ENCODE results near the gene CENPB.

The CENPB gene

DNA sequence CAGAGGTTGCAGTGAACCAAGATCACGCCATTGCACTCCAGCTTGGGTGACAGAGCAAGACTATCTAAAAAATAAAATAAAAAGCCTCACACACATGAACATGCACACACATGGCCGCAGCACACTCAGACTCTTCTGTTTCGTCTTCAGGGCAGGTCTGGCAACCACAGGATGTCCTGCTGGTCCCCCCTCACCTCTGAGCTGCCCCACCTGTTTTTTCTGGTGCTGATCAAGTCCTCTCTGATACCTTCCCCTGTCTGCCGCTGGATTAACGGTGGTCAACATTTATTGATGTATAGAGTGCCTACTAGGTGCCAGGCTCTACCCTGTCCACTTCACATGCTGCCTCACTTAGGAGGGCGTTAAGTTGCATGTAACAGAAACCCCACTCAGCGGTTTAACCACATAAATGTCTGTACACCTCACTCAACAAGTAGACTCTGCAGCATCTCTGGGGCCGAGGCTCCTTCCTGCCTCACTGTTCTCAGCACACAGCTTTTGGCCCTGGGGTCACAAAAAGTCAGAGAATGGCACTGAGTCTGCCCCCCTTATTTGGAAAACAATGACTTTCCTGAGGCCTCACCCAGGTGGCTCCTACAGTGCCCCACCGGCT, 29.3 kb upstream of the CENPB start:
- Mint-ChIP-seq H3K27me3 (peaks cover 4 to 5% of the 10 kb centered on the region in 2 donors), H3K27ac (no peak overlapping the region), H3K36me3 (no peaks in the 10 kb centered on the region), H3K9me3 (no peaks in the 10 kb centered on the region), H3K4me3 (no peak overlapping the region), H3K4me1 (peaks cover 19 to 38% of the 10 kb centered on the region in 2 donors)
- no peak for DNase-seq
- ATAC-seq (replicated peaks) = no peak

DNA sequence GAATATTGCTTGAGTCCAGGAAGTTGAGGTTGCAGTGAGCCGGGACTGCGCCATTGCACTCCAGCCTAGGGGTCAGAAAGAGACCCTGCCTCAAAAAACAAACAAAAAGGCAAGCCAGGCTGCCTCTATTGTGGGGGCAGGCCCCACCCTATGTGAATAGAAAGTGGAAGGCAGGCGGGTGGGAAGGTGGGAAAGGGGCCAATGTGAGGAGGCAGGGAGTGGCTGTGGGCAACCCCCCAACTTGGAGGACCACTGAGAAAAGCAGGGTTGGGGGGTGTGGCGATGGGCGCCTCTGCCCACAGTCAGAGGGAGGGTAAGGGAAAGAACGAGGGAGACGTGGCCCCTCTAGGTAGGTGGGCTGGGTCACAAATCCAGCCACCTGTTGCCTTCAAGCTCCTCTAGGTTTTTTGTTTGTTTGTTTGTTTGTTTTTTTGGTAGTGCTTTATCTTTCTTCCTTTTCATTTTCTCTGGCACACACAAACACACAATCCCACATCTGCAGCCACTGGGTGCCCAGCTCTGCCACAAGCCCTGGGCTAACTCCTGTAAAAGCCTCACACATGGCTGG, 28.5 kb upstream of the CENPB start:
- Mint-ChIP-seq H3K27ac (no peak overlapping the region), H3K9me3 (no peaks in the 10 kb centered on the region), H3K4me1 (peaks cover 19 to 35% of the 10 kb centered on the region in 2 donors), H3K4me3 (no peak overlapping the region), H3K36me3 (no peaks in the 10 kb centered on the region), H3K27me3 (peaks cover 4 to 5% of the 10 kb centered on the region in 2 donors)
- ATAC-seq (replicated peaks) (no peak), DNase-seq (no peak)

DNA sequence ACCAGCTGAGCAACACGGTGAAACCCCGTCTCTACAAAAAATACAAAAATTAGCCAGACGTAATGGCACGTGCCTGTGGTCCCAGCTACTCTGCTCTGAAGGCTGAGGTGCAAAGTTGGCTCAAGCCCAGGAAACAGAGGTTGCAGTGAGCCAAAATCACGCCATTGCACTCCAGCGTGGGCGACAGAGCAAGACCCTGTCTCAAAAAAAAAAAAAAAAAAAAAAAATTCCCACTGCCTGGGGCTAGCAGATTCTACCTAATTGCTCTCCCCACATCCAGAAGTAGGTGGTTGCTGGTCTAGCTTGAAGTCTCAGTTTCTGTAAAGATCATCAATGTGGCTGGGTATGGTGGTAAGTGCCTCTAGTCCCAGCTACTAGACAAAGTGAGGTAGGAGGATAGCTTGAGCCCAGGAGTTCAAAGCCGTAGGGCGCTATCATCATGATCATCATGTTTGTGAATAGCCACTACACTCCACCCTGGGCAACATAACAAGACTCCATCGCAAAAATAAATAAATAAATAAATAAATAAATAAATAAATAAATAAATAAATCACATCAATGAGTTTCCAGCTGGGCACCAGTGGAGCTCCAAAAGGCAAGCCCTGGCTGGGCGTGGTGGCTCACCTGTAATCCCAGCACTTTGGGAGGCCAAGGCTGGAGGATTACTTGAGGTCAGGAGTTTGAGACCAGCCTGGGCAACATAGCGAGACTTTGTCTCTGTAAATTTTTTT, 27.5 kb upstream of the CENPB start:
- H3K4me3 Mint-ChIP-seq = no peak overlapping the region
- no peaks in the 10 kb centered on the region for H3K9me3 Mint-ChIP-seq
- H3K4me1 Mint-ChIP-seq = peaks cover 19 to 25% of the 10 kb centered on the region in 2 donors
- no peak overlapping the region for H3K27ac Mint-ChIP-seq
- no peaks in the 10 kb centered on the region for H3K36me3 Mint-ChIP-seq
- no peak for DNase-seq
- no peak for ATAC-seq (replicated peaks)
- peaks cover 4 to 5% of the 10 kb centered on the region in 2 donors for H3K27me3 Mint-ChIP-seq

DNA sequence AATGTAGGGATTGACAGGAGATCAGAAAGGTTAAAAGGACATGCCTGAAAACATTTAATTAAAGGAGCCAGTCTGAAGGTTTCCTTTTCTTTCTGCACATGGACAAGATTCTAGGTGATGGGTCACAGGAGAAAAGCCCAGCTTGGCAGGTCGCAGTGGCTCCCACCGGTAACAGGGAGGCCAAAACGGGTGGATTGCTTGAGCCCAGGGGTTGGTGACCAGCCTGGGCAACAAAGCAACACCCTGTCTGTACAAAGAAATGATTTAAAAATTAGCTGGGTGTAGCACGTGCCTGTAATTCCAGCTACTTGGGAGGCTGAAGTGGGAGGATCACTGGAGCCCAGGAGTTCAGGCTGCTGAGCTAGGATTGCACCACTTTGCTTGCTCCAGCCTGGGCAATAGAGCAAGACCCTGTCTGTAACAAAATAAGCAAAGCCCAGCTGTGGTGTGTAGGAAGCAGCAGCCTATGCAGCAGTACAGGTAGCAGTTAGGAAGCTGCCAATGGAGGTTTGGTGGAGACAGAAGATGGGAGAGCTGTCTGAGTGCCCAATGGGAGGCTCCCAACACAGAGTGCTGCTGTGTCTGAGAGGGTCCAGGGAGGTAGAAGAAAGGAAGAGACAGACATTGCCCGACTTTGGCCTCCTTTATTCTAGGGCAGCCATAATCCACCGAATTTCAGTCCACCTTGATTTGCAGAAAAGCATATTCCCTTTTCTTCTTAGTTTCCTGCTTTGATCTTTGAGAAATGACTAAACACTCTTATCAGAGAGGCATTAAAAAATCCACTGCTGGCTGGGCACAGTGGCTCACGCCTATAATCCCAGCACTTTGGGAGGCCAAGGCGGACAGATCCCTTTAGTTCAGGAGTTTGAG, 26.7 kb upstream of the CENPB start:
- peaks cover 4 to 5% of the 10 kb centered on the region in 2 donors for H3K27me3 Mint-ChIP-seq
- H3K27ac Mint-ChIP-seq = no peak overlapping the region
- peaks cover 15 to 17% of the 10 kb centered on the region in 2 donors for H3K4me1 Mint-ChIP-seq
- no peaks in the 10 kb centered on the region for H3K9me3 Mint-ChIP-seq
- DNase-seq = no peak
- ATAC-seq (replicated peaks) = no peak
- H3K36me3 Mint-ChIP-seq = no peaks in the 10 kb centered on the region
- H3K4me3 Mint-ChIP-seq = no peak overlapping the region

DNA sequence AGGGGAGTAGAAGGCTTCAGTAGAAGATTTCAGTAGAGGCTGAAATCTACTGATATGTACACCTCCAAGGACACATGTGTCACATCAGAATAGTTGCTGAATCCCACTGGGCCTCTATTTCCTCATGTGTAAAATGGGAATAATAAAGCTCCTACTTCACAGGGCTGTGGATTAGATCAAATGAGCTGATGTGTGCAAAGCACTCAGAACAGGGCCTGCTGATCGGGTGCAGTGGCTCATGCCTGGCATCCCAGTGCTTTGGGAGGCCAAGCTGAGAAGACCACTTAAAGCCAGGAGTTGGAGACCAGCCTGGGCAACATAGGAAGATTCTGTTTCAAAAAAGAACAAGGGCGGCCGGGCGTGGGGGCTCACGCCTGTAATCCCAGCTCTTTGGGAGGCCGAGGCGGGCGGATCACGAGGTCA, 25.7 kb upstream of the CENPB start:
- H3K9me3 Mint-ChIP-seq = no peaks in the 10 kb centered on the region
- H3K36me3 Mint-ChIP-seq = no peaks in the 10 kb centered on the region
- H3K4me3 Mint-ChIP-seq = peak overlapping the region; percentile 76 to 82
- DNase-seq = no peak
- peaks cover 13 to 21% of the 10 kb centered on the region in 2 donors for H3K4me1 Mint-ChIP-seq
- ATAC-seq (replicated peaks) = no peak
- H3K27ac Mint-ChIP-seq = peak overlapping the region; percentile 94
- H3K27me3 Mint-ChIP-seq = peaks cover 4 to 5% of the 10 kb centered on the region in 2 donors

DNA sequence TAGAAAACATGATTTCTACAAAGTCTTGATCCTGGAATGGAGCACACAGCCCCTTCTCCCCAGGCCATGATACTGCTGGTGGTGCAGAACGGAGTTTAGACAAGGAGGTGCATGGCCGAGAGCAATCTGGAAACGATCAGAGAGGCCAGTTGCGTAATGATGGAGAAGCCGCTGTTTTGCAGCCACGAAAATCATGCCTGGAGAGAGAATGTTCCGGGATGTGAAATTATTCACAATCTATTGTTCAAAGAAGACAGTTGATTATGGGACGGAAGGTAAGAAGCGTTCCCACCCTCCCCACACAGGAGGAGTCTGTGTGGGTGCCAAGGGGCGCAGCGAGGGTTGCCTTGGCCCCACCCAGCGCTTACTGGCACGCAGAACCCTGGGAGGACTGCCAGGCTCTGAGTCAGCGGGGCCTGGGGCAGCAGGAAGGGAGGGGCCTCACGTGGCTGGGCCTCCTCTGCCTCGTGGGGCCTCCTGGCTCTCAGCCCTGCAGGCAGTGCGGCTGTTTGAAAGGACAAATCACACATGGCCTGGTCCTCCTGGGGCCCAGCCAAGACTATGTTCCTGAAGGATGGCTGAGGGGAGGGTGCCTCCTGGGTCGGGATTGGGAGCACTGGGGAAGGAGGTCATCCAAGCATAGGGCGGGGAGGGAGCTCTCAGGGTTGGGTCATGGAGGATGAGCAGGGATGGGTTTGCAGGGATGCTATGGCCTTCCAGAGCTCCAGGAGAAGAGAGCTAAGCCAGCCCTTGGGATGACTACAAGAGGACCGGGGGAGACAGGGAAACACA, 25.1 kb upstream of the CENPB start:
- peak overlapping the region; percentile 76 to 82 for H3K4me3 Mint-ChIP-seq
- DNase-seq (peak; percentile 56), ATAC-seq (replicated peaks) (peak; percentile 96 to 98)
- peaks cover 4 to 5% of the 10 kb centered on the region in 2 donors for H3K27me3 Mint-ChIP-seq
- no peaks in the 10 kb centered on the region for H3K36me3 Mint-ChIP-seq
- H3K9me3 Mint-ChIP-seq = no peaks in the 10 kb centered on the region
- peak overlapping the region; percentile 94 for H3K27ac Mint-ChIP-seq
- H3K4me1 Mint-ChIP-seq = peaks cover 15 to 26% of the 10 kb centered on the region in 2 donors

DNA sequence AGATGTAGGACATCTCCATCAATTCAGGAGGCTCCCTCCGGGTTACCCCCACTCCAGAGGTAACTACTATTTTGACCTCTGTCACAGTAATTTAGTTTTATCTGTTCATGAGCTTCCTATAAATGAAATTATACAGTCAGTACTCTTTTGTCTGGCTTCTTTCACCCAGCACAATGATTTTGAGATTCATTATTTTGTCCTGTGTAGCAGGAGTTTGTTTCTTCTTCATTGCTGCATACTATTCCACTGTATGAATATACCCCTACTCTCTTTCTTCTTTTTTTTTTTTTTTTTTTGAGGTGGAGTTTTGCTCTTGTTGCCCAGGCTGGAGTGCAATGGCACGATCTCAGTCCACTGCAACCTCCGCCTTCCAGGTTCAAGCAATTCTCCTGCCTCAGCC, 22.0 kb upstream of the CENPB start:
- H3K9me3 Mint-ChIP-seq = no peaks in the 10 kb centered on the region
- DNase-seq = no peak
- no peak overlapping the region for H3K4me3 Mint-ChIP-seq
- H3K27me3 Mint-ChIP-seq = no peaks in the 10 kb centered on the region
- no peak overlapping the region for H3K27ac Mint-ChIP-seq
- H3K4me1 Mint-ChIP-seq = peaks cover 24 to 33% of the 10 kb centered on the region in 2 donors
- ATAC-seq (replicated peaks) = no peak
- peaks cover 17 to 20% of the 10 kb centered on the region in 2 donors for H3K36me3 Mint-ChIP-seq

DNA sequence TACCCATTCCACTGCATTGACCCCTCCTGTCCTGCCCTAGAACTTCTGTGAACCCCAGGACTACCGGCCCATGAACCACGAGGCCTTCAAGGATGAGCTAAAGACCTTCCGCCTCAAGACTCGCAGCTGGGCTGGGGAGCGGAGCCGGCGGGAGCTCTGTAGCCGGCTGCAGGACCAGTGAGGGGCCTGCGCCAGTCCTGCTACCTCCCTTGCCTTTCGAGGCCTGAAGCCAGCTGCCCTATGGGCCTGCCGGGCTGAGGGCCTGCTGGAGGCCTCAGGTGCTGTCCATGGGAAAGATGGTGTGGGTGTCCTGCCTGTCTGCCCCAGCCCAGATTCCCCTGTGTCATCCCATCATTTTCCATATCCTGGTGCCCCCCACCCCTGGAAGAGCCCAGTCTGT, 18.2 kb upstream of the CENPB start:
- H3K4me1 Mint-ChIP-seq = peaks cover 36 to 54% of the 10 kb centered on the region in 2 donors
- DNase-seq (no peak), ATAC-seq (replicated peaks) (no peak)
- H3K27ac Mint-ChIP-seq = no peak overlapping the region
- H3K36me3 Mint-ChIP-seq = peaks cover 26 to 38% of the 10 kb centered on the region in 2 donors
- no peak overlapping the region for H3K4me3 Mint-ChIP-seq
- H3K9me3 Mint-ChIP-seq = no peaks in the 10 kb centered on the region
- H3K27me3 Mint-ChIP-seq = no peaks in the 10 kb centered on the region

DNA sequence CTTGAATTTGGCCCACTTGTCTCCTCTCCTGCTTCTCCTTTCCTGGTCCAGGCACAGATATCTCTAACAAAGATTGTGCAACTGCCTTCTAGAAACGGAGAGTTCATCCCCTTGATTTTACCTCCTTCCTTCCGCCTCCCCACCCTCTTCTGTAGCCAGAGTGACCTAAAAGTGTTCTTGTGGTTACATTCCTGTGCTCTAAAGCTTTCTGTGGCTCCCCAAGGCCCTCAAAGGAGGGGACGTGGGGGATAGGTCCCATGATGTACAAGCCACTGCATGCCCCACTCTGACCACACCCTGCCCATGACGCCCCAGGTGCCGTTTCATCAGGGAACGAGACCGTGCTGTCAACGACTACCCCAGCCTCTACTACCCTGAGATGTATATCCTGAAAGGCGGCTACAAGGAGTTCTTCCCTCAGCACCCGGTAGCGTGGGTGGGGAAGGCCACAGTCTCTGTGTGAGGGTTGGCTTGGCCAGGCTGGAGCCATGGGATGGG, 17.8 kb upstream of the CENPB start:
- Mint-ChIP-seq H3K27me3 (no peaks in the 10 kb centered on the region), H3K36me3 (peaks cover 26 to 38% of the 10 kb centered on the region in 2 donors), H3K4me1 (peaks cover 41 to 59% of the 10 kb centered on the region in 2 donors), H3K4me3 (peak overlapping the region in 1 of 2 donors; percentile 15), H3K27ac (no peak overlapping the region), H3K9me3 (no peaks in the 10 kb centered on the region)
- DNase-seq (no peak), ATAC-seq (replicated peaks) (no peak)

DNA sequence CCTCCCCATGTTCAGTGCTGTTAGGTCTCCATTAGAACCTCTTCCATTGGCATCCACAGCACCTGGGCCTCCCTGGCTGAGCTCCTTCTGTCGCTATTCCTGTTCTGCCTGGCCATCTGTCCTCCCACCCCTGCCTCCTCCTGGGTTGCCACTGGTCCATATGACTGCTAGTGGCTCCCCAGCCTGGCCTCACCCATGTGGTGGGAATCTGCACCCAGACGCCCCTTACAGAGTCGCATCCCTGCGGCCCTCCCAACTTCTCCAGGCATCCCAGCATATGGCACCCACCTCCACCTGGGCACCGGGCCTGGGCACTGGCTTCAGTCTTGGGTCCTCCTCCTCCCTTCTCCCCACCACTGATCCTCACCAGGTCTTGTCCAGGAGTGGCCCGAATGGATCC, 17.3 kb upstream of the CENPB start:
- H3K27me3 Mint-ChIP-seq = no peaks in the 10 kb centered on the region
- H3K4me1 Mint-ChIP-seq = peaks cover 45 to 64% of the 10 kb centered on the region in 2 donors
- DNase-seq (no peak), ATAC-seq (replicated peaks) (no peak)
- H3K36me3 Mint-ChIP-seq = peaks cover 26 to 38% of the 10 kb centered on the region in 2 donors
- no peak overlapping the region for H3K27ac Mint-ChIP-seq
- H3K4me3 Mint-ChIP-seq = no peak overlapping the region
- H3K9me3 Mint-ChIP-seq = no peaks in the 10 kb centered on the region

DNA sequence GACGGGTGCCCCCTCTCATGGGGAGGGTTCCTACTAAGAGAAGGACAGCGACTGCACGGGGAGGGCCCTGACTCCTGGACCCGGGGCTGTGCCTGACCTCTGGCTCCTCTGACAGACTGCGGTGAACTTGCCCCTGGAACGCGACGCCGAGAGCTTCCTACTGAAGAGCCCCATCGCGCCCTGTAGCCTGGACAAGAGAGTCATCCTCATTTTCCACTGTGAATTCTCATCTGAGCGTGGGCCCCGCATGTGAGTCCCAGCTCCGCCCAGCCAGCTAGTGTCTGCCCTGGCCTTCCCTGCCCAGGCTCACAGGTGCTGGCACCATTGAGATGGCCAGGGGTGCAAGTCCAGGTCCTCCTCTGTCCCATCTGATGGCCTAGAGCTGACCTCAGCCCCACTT, 16.7 kb upstream of the CENPB start:
- Mint-ChIP-seq H3K4me1 (peaks cover 49 to 69% of the 10 kb centered on the region in 2 donors), H3K9me3 (no peaks in the 10 kb centered on the region), H3K27ac (no peak overlapping the region), H3K36me3 (peaks cover 26 to 38% of the 10 kb centered on the region in 2 donors), H3K4me3 (no peak overlapping the region), H3K27me3 (no peaks in the 10 kb centered on the region)
- no peak for ATAC-seq (replicated peaks)
- no peak for DNase-seq

DNA sequence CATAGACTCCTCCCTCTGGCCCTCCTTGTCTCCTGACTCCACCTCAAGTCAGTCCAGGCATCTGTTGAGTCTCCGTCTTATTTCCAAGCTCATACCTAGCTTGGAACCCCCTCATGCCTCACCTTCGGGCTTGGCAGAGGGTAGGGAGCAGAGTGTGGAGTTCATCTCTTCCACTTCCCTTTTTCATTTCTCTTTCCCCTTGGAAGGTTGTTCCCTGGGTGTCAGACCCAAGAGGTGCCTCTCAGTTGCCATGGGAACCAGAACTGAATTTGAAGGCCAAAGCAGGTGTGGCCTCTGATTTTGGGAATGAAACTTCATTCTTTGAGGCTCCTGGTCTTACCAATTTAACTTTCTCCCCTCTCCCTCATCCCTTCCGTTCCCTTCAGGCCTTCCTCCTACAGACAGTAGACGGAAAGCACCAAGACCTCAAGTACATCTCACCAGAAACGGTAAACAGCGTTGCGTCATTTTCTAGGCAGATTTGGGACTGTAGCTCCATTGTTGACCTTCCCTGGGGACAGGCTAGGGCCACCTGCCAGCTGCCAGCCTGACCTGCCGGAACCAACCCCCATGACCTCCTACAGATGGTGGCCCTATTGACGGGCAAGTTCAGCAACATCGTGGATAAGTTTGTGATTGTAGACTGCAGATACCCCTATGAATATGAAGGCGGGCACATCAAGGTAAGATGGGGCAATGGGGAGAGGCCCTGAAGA, 16.1 kb upstream of the CENPB start:
- Mint-ChIP-seq H3K4me3 (peak overlapping the region in 1 of 2 donors; percentile 3), H3K9me3 (no peaks in the 10 kb centered on the region), H3K36me3 (peaks cover 28 to 38% of the 10 kb centered on the region in 2 donors), H3K27ac (peak overlapping the region; percentile 66), H3K27me3 (no peaks in the 10 kb centered on the region), H3K4me1 (peaks cover 53 to 75% of the 10 kb centered on the region in 2 donors)
- ATAC-seq (replicated peaks) (peak in 1 of 2 donors; percentile 20), DNase-seq (no peak)

DNA sequence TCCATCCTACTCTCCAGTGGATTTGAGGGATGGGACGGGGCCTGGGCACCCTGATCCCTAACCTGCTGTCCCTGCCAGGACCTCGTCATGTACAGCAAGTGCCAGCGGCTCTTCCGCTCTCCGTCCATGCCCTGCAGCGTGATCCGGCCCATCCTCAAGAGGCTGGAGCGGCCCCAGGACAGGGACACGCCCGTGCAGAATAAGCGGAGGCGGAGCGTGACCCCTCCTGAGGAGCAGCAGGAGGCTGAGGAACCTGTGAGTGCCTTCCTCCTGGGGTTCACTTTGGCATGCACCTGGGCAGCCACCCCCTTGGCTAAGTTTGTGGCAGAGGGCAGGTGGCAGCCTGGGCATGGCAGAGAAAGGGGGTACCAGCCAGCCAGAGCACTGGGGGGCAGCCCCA, 15.3 kb upstream of the CENPB start:
- Mint-ChIP-seq H3K4me1 (peaks cover 57 to 75% of the 10 kb centered on the region in 2 donors), H3K27me3 (no peaks in the 10 kb centered on the region), H3K4me3 (no peak overlapping the region), H3K36me3 (peaks cover 30 to 38% of the 10 kb centered on the region in 2 donors), H3K27ac (peak overlapping the region; percentile 42), H3K9me3 (no peaks in the 10 kb centered on the region)
- DNase-seq = no peak
- ATAC-seq (replicated peaks) = no peak

Measured in stimulated activated naive B cell treated with anti-CD40 and anti-IgM and Interleukin-4, amounts not matched to agents 10 μg/mL and 1 μg/mL and 100 μg/mL, for 72 hours (primary cell).